HFFc6 (cell line): ENCODE data around the gene NPAS3. TPM values are rescaled to one million over a fixed set of nuclear protein-coding genes. Genes with fewer than 3 reads are reported as not detected.

Experiments used
- DNase-seq: peaks from one replicate; pipeline ENCODE4 v3.0.0-alpha.2; 2018
- H3K27ac Mint-ChIP-seq: 2 replicates; pipeline ENCODE4 v1.8.0; 2020; ENCODE audit warnings: mild to moderate bottlenecking, mixed read lengths
- H3K27me3 Mint-ChIP-seq: 2 replicates; pipeline ENCODE4 v1.8.0; 2021; ENCODE audit warnings: mild to moderate bottlenecking, moderate library complexity, mixed read lengths; ENCODE audit not compliant: insufficient read depth
- H3K36me3 Mint-ChIP-seq: 2 replicates; pipeline ENCODE4 v1.8.0; 2021; ENCODE audit warnings: low read depth, mixed read lengths
- H3K4me1 Mint-ChIP-seq: 2 replicates; pipeline ENCODE4 v1.8.0; 2020; ENCODE audit warnings: low read depth, mixed read lengths
- H3K4me3 Mint-ChIP-seq: 2 replicates; pipeline ENCODE4 v1.8.0; 2020; ENCODE audit warnings: mild to moderate bottlenecking, moderate library complexity, mixed read lengths
- H3K9me3 Mint-ChIP-seq: 2 replicates; pipeline ENCODE4 v1.8.0; 2020; ENCODE audit warnings: mild to moderate bottlenecking, mixed read lengths
- CTCF ChIP-seq: fragments of 200-600 bp; sonication (generic); IDR thresholded peaks from 2 replicates; pipeline ENCODE4 v1.5.0; 2021; ENCODE audit warnings: antibody characterized with exemption, mild to moderate bottlenecking
- total RNA-seq, 6 experiments: library from RNA; stranded (reverse); fragmentation: NEBNext Ultra II Directional; extraction: Animal tissue kit (Norgen Biotek cat#: 25700); gene quantifications; 2 replicates in 1 of 6; 3 replicates in 5 of 6; pipeline ENCODE4 v1.2.3, GENCODE V29; 2021

Gene NPAS3
- total RNA-seq, 6 experiments from 2014 or later: not detected

- no peak for DNase-seq
- Mint-ChIP-seq H3K36me3 (no peaks in the 10 kb centered on the region), H3K27ac (no peak overlapping the region), H3K4me3 (no peak overlapping the region), H3K4me1 (no peaks in the 10 kb centered on the region), H3K27me3 (no peaks in the 10 kb centered on the region; the same call in 1 of the 2 replicates), H3K9me3 (no peaks in the 10 kb centered on the region)
- no peak for TF ChIP-seq CTCF
These were observed 28.7 kb downstream of the NPAS3 start for GRCh38 chr14:32967421-32967820.

DNA sequence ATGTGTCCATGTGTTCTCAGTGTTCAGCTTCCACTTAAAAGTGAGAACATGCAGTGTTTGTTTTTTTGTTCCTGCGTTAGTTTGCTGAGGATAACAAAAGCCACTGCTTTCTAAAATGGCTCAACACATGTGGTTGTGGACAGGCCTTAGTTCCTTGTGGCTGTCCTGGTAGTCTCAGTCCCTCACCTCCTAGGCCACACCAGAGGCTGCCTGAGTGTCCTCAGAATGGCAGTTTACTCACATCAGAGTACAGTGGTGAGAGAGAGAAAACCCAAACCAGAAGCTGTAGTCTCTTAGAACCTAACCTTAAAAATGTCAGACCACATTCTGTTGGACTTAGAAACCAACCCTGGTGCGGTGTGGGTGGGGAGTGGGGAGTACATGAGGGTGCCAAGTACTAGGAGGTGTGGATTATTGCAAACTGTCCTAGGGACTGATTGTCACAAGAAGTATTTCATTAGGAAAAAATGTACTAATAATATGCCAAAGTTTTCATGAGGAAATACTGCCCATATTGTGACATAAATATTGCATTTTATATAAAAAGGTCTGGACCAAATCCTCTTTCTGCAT lies 30.4 kb downstream of the NPAS3 start:
- no peak for DNase-seq
- no peaks in the 10 kb centered on the region for H3K4me1 Mint-ChIP-seq
- no peak for TF ChIP-seq CTCF
- peaks cover 3% of the 10 kb centered on the region; the same call in 1 of the 2 replicates for H3K27me3 Mint-ChIP-seq
- no peaks in the 10 kb centered on the region for H3K36me3 Mint-ChIP-seq
- H3K27ac Mint-ChIP-seq: no peak overlapping the region
- no peaks in the 10 kb centered on the region for H3K9me3 Mint-ChIP-seq
- no peak overlapping the region for H3K4me3 Mint-ChIP-seq

- Mint-ChIP-seq H3K27me3 (peaks cover 9% of the 10 kb centered on the region; the same call in 1 of the 2 replicates), H3K4me3 (no peak overlapping the region), H3K27ac (no peak overlapping the region), H3K36me3 (no peaks in the 10 kb centered on the region), H3K9me3 (no peaks in the 10 kb centered on the region), H3K4me1 (no peaks in the 10 kb centered on the region)
- DNase-seq: no peak
- TF ChIP-seq CTCF: no peak
These were observed 39.2 kb downstream of the NPAS3 start for GRCh38 chr14:32977913-32978312.

DNA sequence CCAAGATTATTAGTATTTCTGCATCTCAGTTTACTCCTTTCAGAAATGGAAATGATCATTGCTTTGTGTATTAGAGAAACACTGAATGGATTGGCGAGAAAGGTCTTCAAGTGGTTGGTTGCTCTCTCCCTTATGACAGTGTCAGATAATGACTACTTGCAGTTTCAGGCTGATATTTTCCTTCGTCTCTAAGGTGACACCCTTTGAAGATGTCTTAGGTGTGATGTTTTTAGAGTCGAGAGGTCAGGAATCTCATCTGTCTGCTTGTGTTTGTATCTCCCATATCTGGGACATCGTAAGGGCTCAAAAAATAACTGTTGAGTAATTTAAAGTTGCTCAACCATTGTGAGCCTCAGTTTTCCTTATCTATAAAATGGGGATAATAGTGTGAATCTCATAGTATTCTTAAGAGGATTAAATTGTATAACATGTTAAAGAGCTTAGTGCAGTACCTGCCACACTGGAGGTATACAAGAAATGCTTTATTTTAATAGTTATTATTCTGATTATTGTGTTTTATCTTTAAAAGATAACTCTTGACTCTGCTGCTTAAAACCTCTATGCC lies 40.1 kb downstream of the NPAS3 start:
- Mint-ChIP-seq H3K4me1 (no peaks in the 10 kb centered on the region), H3K36me3 (no peaks in the 10 kb centered on the region), H3K27ac (no peak overlapping the region), H3K9me3 (no peaks in the 10 kb centered on the region), H3K4me3 (no peak overlapping the region), H3K27me3 (peaks cover 10% of the 10 kb centered on the region; the same call in 1 of the 2 replicates)
- no peak for DNase-seq
- TF ChIP-seq CTCF: no peak

- H3K27ac Mint-ChIP-seq: no peak overlapping the region
These were observed 41.7 kb downstream of the NPAS3 start for GRCh38 chr14:32980178-32980901.

More at GRCh38 chr14:32980178-32980901, 41.7 kb downstream of the NPAS3 start:
- DNase-seq: no peak
- H3K9me3 Mint-ChIP-seq: no peaks in the 10 kb centered on the region
- H3K4me3 Mint-ChIP-seq: no peak overlapping the region
- H3K36me3 Mint-ChIP-seq: no peaks in the 10 kb centered on the region
- no peak for TF ChIP-seq CTCF
- H3K4me1 Mint-ChIP-seq: no peaks in the 10 kb centered on the region
- H3K27me3 Mint-ChIP-seq: peaks cover 11% of the 10 kb centered on the region; the same call in 1 of the 2 replicates
